GM12878 (cell line): ENCODE results near the gene FBXO27. TPM values are rescaled to one million over a fixed set of nuclear protein-coding genes. Genes with fewer than 3 reads are reported as not detected.

Experiments used
- ATAC-seq: fragments of 200-7000 bp; cut with Tn5 transposase; 3 replicates; pipeline ENCODE4 v1.9.1; 2020; ENCODE audit warnings: mild to moderate bottlenecking, moderate library complexity
- BruUV-seq: library from RNA; stranded (reverse); fragments of 400-500 nt; replicated peaks from 2 replicates; lab custom pipeline; 2021; lab: Mats Ljungman, UMichigan
- CTCF ChIA-PET: fragments of 300-600 bp; sonication (Branson Sonifier 250); formaldehyde crosslinking; extraction: SDS; loops from one replicate; lab custom pipeline; 2021; ENCODE audit warnings: inconsistent platforms; lab: Yijun Ruan, JAX
- POLR2A ChIA-PET: fragments of 350-600 bp; formaldehyde crosslinking; extraction: SDS; loops from one replicate; lab custom pipeline; 2021; ENCODE audit warnings: inconsistent platforms; lab: Charles Lee
- RAD21 ChIA-PET: fragments of 300-600 bp; sonication (Branson Sonifier 250); formaldehyde crosslinking; loops from one replicate; lab custom pipeline; 2023; ENCODE audit warnings: antibody characterized with exemption; ENCODE audit not compliant: unreplicated experiment; lab: Charles Lee
- SMC1A ChIA-PET: fragments of 300-600 bp; sonication (Branson Sonifier 250); formaldehyde crosslinking; loops from one replicate; lab custom pipeline; 2023; ENCODE audit not compliant: unreplicated experiment, uncharacterized antibody; lab: Charles Lee
- DNase-seq: peaks from one replicate; pipeline ENCODE4 v3.0.0-alpha.2; 2011; ENCODE audit warnings: low read depth, low spot score
- FAIRE-seq: peaks from 3 replicates; lab custom pipeline; 2011; peaks lifted over from hg19 to GRCh38; lab: Jason Lieb, UNC
- H2AFZ ChIP-seq: 2 replicates; pipeline ENCODE4 v1.6.0; 2011; ENCODE audit warnings: low read depth, low read length, control low read depth; ENCODE audit not compliant: control insufficient read depth
- H3K27ac ChIP-seq: 2 replicates; pipeline ENCODE4 v1.5.1; 2011; ENCODE audit warnings: control low read depth; ENCODE audit not compliant: control insufficient read depth, insufficient read depth
- H3K27me3 ChIP-seq, 2 experiments: replicated peaks in 1 of 2; 2 replicates each; pipeline versions ENCODE4 v1.6.0 to v1.6.1; 2011; ENCODE audit warnings: low read length in 1 of 2; ENCODE audit not compliant: control insufficient read depth in 2 of 2, insufficient read depth in 2 of 2
- H3K36me3 ChIP-seq, 2 experiments: 2 replicates each; pipeline ENCODE4 v1.5.1; 2011; ENCODE audit warnings: low read length in 1 of 2; ENCODE audit not compliant: control insufficient read depth in 2 of 2, insufficient read depth in 2 of 2
- H3K4me1 ChIP-seq: 2 replicates; pipeline ENCODE4 v1.6.1; 2011; ENCODE audit warnings: mild to moderate bottlenecking, low read length, moderate library complexity, mixed read lengths; ENCODE audit not compliant: control insufficient read depth, insufficient read depth
- H3K4me2 ChIP-seq: 2 replicates; pipeline ENCODE4 v1.6.0; 2011; ENCODE audit warnings: control low read depth; ENCODE audit not compliant: control insufficient read depth, insufficient read depth
- H3K4me3 ChIP-seq: fragments of 200-600 bp; sonication (generic); 2 replicates; pipeline ENCODE4 v1.5.1; 2016
- H3K79me2 ChIP-seq: 2 replicates; pipeline ENCODE4 v1.6.0; 2011; ENCODE audit warnings: low read length; ENCODE audit not compliant: control insufficient read depth, insufficient read depth
- H3K9ac ChIP-seq: 2 replicates; pipeline ENCODE4 v1.8.0; 2011; ENCODE audit warnings: low read length, control low read depth, mixed read lengths; ENCODE audit not compliant: control insufficient read depth, insufficient read depth
- H3K9me3 ChIP-seq: replicated peaks from 3 replicates; pipeline ENCODE4 v1.5.1; 2011; ENCODE audit warnings: mild to moderate bottlenecking, low read length; ENCODE audit not compliant: control insufficient read depth, insufficient read depth
- H4K20me1 ChIP-seq: 2 replicates; pipeline ENCODE4 v1.6.0; 2011; ENCODE audit not compliant: control insufficient read depth, insufficient read depth
- CBX5 ChIP-seq: sonication (generic); IDR thresholded peaks from 2 replicates; pipeline ENCODE4 v1.6.1; 2016; ENCODE audit warnings: low read depth, moderate library complexity, mild to moderate bottlenecking, inconsistent platforms
- CHD4 ChIP-seq: fragments of 200-600 bp; sonication (generic); IDR thresholded peaks from 2 replicates; pipeline ENCODE4 v1.6.1; 2016; ENCODE audit warnings: mild to moderate bottlenecking
- ETV6 ChIP-seq, 2 experiments: fragments of 450-650 bp in 1 of 2; IDR thresholded peaks in 1 of 2; conservative IDR thresholded peaks in 1 of 2; 2 replicates each; pipeline ENCODE4 v1.6.1; 2014; ENCODE audit warnings: antibody characterized with exemption in 1 of 2, borderline replicate concordance in 1 of 2, low read depth in 1 of 2, mild to moderate bottlenecking in 1 of 2, moderate library complexity in 1 of 2
- JUND ChIP-seq: IDR thresholded peaks from 2 replicates; pipeline ENCODE4 v1.6.1; 2012; ENCODE audit warnings: low read depth, mild to moderate bottlenecking, low read length, improper control_type of control experiment, moderate library complexity
- KLF5 ChIP-seq: fragments of 450-650 bp; IDR thresholded peaks from 2 replicates; pipeline ENCODE4 v1.6.1; 2014; ENCODE audit warnings: mild to moderate bottlenecking; ENCODE audit not compliant: partially characterized antibody
- MYB ChIP-seq: fragments of 150-350 bp; IDR thresholded peaks from 2 replicates; pipeline ENCODE4 v1.6.1; 2014; ENCODE audit warnings: mild to moderate bottlenecking, low read depth, low read length, borderline replicate concordance
- RB1 ChIP-seq: fragments of 450-650 bp; formaldehyde crosslinking; IDR thresholded peaks from 2 replicates; pipeline ENCODE4 v1.6.1; 2017; ENCODE audit warnings: mild to moderate bottlenecking, borderline replicate concordance
- SMARCA5 ChIP-seq: fragments of 450-650 bp; IDR thresholded peaks from 2 replicates; pipeline ENCODE4 v1.6.1; 2017; ENCODE audit warnings: mild to moderate bottlenecking
- SUPT20H ChIP-seq: IDR thresholded peaks from 2 replicates; pipeline ENCODE4 v1.6.1; 2011; ENCODE audit warnings: low read depth, mild to moderate bottlenecking, low read length, moderate library complexity, borderline replicate concordance; ENCODE audit not compliant: control insufficient read depth
- ZNF24 ChIP-seq: fragments of 450-650 bp; IDR thresholded peaks from 2 replicates; pipeline ENCODE4 v1.6.1; 2017; ENCODE audit warnings: antibody characterized with exemption, mild to moderate bottlenecking
- WGBS: methylation state at CpG from one replicate; pipeline ENCODE4 v1.1.6; 2016; ENCODE audit warnings: low lambda C conversion rate; ENCODE audit not compliant: insufficient replicate concordance, insufficient coverage; ENCODE audit errors: missing lambda C conversion rate; 5-methylcytosine and 5-hydroxymethylcytosine counted together
- in situ Hi-C: fragments of 300-500 bp; cut with MboI; formaldehyde crosslinking; loops from 9 replicates; pipeline ENCODE4 v1.14.3; 2018; ENCODE audit warnings: mixed read lengths
- intact Hi-C: fragments of 100-400 bp; cut with micrococcal nuclease; formaldehyde crosslinking; loops from one replicate; pipeline ENCODE4 v1.14.2; 2022; ENCODE audit not compliant: unreplicated experiment
- polyA plus RNA-seq, 11 experiments: library from polyadenylated mRNA; depleted of rRNA in 4 of 11; unstranded in 6 of 11; stranded (reverse) in 5 of 11; fragments of >200 nt; fragmentation: Nextera tagmentation in 4 of 11; fragmentation: Illumina TruSeq in 1 of 11; extraction: Ambion mirVana in 4 of 11; extraction: Trizol in 1 of 11; gene quantifications; 1 replicate in 1 of 11; 2 replicates in 10 of 11; pipeline versions ENCODE4 v1.2.1 to v1.2.3, GENCODE V29; 2011 to 2016; ENCODE audit warnings: inconsistent platforms in 2 of 11, missing spikeins in 2 of 11, low read depth in 1 of 11
- total RNA-seq, 4 experiments: library from RNA; depleted of rRNA in 3 of 4; stranded (reverse); fragments of >200 nt in 3 of 4; fragmentation: Illumina TruSeq in 1 of 4; extraction: Trizol in 1 of 4; gene quantifications; 2 replicates each; pipeline versions ENCODE4 v1.2.1 to v1.2.3, GENCODE V29; 2013 to 2021
- TF ChIP-seq, protein P1 (sequence below): fragments of 450-650 bp; formaldehyde crosslinking; IDR thresholded peaks from 2 replicates; pipeline ENCODE4 v1.5.0; 2022; ENCODE audit warnings: mild to moderate bottlenecking, missing genetic modification characterization
- TF ChIP-seq, protein P2 (sequence below): fragments of 450-650 bp; IDR thresholded peaks from 2 replicates; pipeline ENCODE4 v1.6.1; 2017; ENCODE audit warnings: antibody characterized with exemption, mild to moderate bottlenecking, moderate library complexity
- TF ChIP-seq, protein P3 (sequence below): fragments of 450-650 bp; IDR thresholded peaks from 2 replicates; pipeline ENCODE4 v1.6.1; 2016; ENCODE audit warnings: mild to moderate bottlenecking

The FBXO27 gene
- total and polyA plus RNA-seq, 10 of the 15 experiments (the other 5 are each of a cell fraction or from before 2014, with no cell fraction given): 3.1 to 15.4 (median 7.1) TPM

DNA sequence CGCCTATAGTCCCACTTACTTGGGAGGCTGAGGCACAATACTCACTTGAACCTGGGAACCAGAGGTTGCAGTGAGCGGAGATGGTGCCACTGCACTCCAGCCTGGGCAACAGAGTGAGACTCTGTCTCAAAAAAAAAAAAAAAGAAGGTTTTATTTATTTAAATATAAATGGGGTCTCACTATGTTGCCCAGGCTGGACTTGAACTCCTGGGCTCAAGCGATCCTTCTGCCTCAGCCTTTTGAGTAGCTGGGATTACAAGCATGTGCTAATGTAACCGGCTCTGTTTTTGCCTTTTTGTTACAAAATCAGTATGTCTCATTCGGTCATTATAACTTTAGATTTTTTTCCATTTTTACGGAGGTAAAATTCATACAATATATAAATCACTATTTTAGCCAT is 24.2 kb downstream of the FBXO27 start:
- 76% methylated on average over 6 of the region's 6 CpGs for WGBS
- no peak for ATAC-seq

More for the DNA sequence above, 24.2 kb downstream of the FBXO27 start:
- H3K4me3 ChIP-seq: no peak overlapping the region
- ChIA-PET RAD21 (no interaction called here), SMC1A (interaction anchor here (2.6 to 4.3 kb wide), 2 partner anchors 9 to 31 kb away, joined by 18 to 20 read pairs; partner anchors contain the start of gene FBXO17), CTCF (interaction anchor here (1.7 to 2.3 kb wide), 2 partner anchors 30 to 32 kb away, joined by 5 to 9 read pairs; no protein-coding TSS in a partner anchor), POLR2A (interaction anchor here (0.6 to 2.7 kb wide), 5 partner anchors 9 to 31 kb away, joined by 3 to 10 read pairs (median 5); no protein-coding TSS in a partner anchor)
- H3K27ac ChIP-seq: no peak overlapping the region
- FAIRE-seq (no peak), DNase-seq (no peak)
- in situ Hi-C loops (no loop called here), intact Hi-C loops (no loop called here)
- no peak for TF ChIP-seq RB1
- TF ChIP-seq ZNF24: no peak
- TF ChIP-seq, protein P1, sequence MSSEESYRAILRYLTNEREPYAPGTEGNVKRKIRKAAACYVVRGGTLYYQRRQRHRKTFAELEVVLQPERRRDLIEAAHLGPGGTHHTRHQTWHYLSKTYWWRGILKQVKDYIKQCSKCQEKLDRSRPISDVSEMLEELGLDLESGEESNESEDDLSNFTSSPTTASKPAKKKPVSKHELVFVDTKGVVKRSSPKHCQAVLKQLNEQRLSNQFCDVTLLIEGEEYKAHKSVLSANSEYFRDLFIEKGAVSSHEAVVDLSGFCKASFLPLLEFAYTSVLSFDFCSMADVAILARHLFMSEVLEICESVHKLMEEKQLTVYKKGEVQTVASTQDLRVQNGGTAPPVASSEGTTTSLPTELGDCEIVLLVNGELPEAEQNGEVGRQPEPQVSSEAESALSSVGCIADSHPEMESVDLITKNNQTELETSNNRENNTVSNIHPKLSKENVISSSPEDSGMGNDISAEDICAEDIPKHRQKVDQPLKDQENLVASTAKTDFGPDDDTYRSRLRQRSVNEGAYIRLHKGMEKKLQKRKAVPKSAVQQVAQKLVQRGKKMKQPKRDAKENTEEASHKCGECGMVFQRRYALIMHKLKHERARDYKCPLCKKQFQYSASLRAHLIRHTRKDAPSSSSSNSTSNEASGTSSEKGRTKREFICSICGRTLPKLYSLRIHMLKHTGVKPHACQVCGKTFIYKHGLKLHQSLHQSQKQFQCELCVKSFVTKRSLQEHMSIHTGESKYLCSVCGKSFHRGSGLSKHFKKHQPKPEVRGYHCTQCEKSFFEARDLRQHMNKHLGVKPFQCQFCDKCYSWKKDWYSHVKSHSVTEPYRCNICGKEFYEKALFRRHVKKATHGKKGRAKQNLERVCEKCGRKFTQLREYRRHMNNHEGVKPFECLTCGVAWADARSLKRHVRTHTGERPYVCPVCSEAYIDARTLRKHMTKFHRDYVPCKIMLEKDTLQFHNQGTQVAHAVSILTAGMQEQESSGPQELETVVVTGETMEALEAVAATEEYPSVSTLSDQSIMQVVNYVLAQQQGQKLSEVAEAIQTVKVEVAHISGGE (CRISPR knock-in tag): no peak
- no peak for TF ChIP-seq KLF5
- TF ChIP-seq ETV6 (conservative IDR thresholded peaks at IDR 0.05 in 1 of 2, IDR thresholded peaks at IDR 0.05 in 1 of 2; ENCODE audit: borderline replicate concordance in 1 of 2, low read depth in 1 of 2): no peak
- TF ChIP-seq CBX5: no peak
- no peak for TF ChIP-seq SUPT20H
- no peak for TF ChIP-seq SMARCA5
- TF ChIP-seq, protein P2, sequence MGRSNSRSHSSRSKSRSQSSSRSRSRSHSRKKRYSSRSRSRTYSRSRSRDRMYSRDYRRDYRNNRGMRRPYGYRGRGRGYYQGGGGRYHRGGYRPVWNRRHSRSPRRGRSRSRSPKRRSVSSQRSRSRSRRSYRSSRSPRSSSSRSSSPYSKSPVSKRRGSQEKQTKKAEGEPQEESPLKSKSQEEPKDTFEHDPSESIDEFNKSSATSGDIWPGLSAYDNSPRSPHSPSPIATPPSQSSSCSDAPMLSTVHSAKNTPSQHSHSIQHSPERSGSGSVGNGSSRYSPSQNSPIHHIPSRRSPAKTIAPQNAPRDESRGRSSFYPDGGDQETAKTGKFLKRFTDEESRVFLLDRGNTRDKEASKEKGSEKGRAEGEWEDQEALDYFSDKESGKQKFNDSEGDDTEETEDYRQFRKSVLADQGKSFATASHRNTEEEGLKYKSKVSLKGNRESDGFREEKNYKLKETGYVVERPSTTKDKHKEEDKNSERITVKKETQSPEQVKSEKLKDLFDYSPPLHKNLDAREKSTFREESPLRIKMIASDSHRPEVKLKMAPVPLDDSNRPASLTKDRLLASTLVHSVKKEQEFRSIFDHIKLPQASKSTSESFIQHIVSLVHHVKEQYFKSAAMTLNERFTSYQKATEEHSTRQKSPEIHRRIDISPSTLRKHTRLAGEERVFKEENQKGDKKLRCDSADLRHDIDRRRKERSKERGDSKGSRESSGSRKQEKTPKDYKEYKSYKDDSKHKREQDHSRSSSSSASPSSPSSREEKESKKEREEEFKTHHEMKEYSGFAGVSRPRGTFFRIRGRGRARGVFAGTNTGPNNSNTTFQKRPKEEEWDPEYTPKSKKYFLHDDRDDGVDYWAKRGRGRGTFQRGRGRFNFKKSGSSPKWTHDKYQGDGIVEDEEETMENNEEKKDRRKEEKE: no peak
- TF ChIP-seq CHD4: no peak
- TF ChIP-seq MYB: no peak
- TF ChIP-seq JUND: no peak
- TF ChIP-seq, protein P3, sequence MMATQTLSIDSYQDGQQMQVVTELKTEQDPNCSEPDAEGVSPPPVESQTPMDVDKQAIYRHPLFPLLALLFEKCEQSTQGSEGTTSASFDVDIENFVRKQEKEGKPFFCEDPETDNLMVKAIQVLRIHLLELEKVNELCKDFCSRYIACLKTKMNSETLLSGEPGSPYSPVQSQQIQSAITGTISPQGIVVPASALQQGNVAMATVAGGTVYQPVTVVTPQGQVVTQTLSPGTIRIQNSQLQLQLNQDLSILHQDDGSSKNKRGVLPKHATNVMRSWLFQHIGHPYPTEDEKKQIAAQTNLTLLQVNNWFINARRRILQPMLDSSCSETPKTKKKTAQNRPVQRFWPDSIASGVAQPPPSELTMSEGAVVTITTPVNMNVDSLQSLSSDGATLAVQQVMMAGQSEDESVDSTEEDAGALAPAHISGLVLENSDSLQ: no peak
- no TSS peak for BruUV-seq
- H3K36me3 ChIP-seq: no peaks in the 10 kb centered on the region
- H3K4me1 ChIP-seq: peaks cover 27% of the 10 kb centered on the region
- H3K79me2 ChIP-seq: no peaks in the 10 kb centered on the region
- no peak overlapping the region for H3K4me2 ChIP-seq
- no peak overlapping the region for H3K9ac ChIP-seq
- no peaks in the 10 kb centered on the region for H3K9me3 ChIP-seq
- no peak overlapping the region for H2AFZ ChIP-seq
- H4K20me1 ChIP-seq: no peaks in the 10 kb centered on the region
- H3K27me3 ChIP-seq: no peaks in the 10 kb centered on the region
